OCI-LY3 (cell line): ENCODE measurements around the gene PLEKHO1.
"Not testable (repeated sequence)": the region's sequence is repeated elsewhere in the genome, so short reads cannot be mapped to it uniquely, and the experiment has no call there.

Source experiments
- H2AFZ ChIP-seq: fragments of 200-600, 300-600 bp; shearing (Covaris generic); 2 replicates; pipeline ENCODE4 v1.6.0; 2014; ENCODE audit warnings: antibody characterized with exemption, low read depth, low read length
- H3K27ac ChIP-seq: fragments of 200-600, 300-600 bp; sonication (generic); 2 replicates; pipeline ENCODE4 v1.5.1; 2014; ENCODE audit warnings: mild to moderate bottlenecking, low read length, moderate library complexity, mixed read lengths
- H3K27me3 ChIP-seq: fragments of 200-600, 300-600 bp; sonication (generic); 2 replicates; pipeline ENCODE4 v1.6.1; 2014; ENCODE audit warnings: low read depth, low read length, mixed read lengths
- H3K36me3 ChIP-seq: fragments of 200-600, 300-600 bp; sonication (generic); replicated peaks from 2 replicates; pipeline ENCODE3; 2014; ENCODE audit warnings: low read depth, low read length, mixed read lengths
- H3K4me1 ChIP-seq: fragments of 300-600, 200-600 bp; sonication (generic); 2 replicates; pipeline ENCODE4 v1.6.1; 2014; ENCODE audit warnings: low read length, mixed read lengths
- H3K4me2 ChIP-seq: fragments of 200-600, 300-600 bp; sonication (generic); 2 replicates; pipeline ENCODE4 v1.6.1; 2014; ENCODE audit warnings: low read length, mixed read lengths
- H3K4me3 ChIP-seq: fragments of 300-600, 200-600 bp; sonication (generic); 2 replicates; pipeline ENCODE4 v1.5.1; 2014; ENCODE audit warnings: antibody characterized with exemption, mild to moderate bottlenecking, low read length, moderate library complexity
- H3K79me2 ChIP-seq: fragments of 300-600, 200-600 bp; shearing (Covaris generic); 2 replicates; pipeline ENCODE4 v1.6.1; 2014; ENCODE audit warnings: mild to moderate bottlenecking, low read length, mixed read lengths
- H3K9ac ChIP-seq: fragments of 300-600, 200-600 bp; shearing (Covaris generic); 2 replicates; pipeline ENCODE4 v1.6.0; 2014; ENCODE audit warnings: mild to moderate bottlenecking, low read length, moderate library complexity
- H3K9me3 ChIP-seq: fragments of 200-600, 300-600 bp; shearing (Covaris generic); 2 replicates; pipeline ENCODE4 v1.6.1; 2014; ENCODE audit warnings: low read length, mixed read lengths; ENCODE audit not compliant: insufficient read depth
- H4K20me1 ChIP-seq: fragments of 200-600, 300-600 bp; sonication (generic); 2 replicates; pipeline ENCODE4 v1.6.1; 2016; ENCODE audit warnings: low read length, mixed read lengths; ENCODE audit not compliant: insufficient read depth
- EZH2phosphoT487 ChIP-seq: fragments of 200-600 bp; shearing (Covaris generic); IDR thresholded peaks from 2 replicates; pipeline ENCODE4 v1.6.1; 2018; ENCODE audit warnings: antibody characterized with exemption, mixed run types, low read depth
- TF ChIP-seq, protein P1 (sequence below): fragments of 200-600, 300-600 bp; sonication (generic); IDR thresholded peaks from 2 replicates; pipeline ENCODE4 v1.5.1; 2014; ENCODE audit warnings: antibody characterized with exemption, low read length, low read depth

PLEKHO1 gene

DNA sequence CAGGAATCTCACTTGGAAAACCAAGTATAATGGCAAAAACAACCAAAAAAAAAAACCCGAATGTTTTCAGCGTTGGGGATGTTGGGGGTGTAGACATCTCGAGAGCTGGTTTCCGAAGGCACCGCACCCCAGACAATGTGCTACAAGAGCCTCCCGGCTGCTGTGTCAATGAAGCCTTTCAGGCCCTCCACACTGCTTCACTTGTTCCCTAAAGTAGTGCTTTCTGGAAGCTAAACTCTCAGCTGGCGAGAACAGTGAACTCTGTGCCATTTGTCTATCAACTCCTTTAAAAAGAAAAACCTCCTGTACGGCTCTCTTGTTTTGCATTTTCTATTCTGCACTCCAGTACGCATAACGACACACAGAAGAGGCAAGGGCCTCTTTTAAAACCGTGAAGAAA is 32.5 kb downstream of the PLEKHO1 start:
- Histone ChIP-seq H3K79me2 (no peaks in the 10 kb centered on the region), H2AFZ (no peak overlapping the region), H3K4me2 (no peak overlapping the region), H3K27ac (no peak overlapping the region), H3K9ac (no peak overlapping the region), H3K4me3 (no peak overlapping the region), H3K4me1 (peaks cover 16% of the 10 kb centered on the region), H3K36me3 (no peaks in the 10 kb centered on the region), H4K20me1 (no peaks in the 10 kb centered on the region), H3K27me3 (no peaks in the 10 kb centered on the region), H3K9me3 (no peaks in the 10 kb centered on the region)
- TF ChIP-seq EZH2phosphoT487, result no peak
- TF ChIP-seq, protein P1, sequence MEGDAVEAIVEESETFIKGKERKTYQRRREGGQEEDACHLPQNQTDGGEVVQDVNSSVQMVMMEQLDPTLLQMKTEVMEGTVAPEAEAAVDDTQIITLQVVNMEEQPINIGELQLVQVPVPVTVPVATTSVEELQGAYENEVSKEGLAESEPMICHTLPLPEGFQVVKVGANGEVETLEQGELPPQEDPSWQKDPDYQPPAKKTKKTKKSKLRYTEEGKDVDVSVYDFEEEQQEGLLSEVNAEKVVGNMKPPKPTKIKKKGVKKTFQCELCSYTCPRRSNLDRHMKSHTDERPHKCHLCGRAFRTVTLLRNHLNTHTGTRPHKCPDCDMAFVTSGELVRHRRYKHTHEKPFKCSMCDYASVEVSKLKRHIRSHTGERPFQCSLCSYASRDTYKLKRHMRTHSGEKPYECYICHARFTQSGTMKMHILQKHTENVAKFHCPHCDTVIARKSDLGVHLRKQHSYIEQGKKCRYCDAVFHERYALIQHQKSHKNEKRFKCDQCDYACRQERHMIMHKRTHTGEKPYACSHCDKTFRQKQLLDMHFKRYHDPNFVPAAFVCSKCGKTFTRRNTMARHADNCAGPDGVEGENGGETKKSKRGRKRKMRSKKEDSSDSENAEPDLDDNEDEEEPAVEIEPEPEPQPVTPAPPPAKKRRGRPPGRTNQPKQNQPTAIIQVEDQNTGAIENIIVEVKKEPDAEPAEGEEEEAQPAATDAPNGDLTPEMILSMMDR, result no peak

DNA sequence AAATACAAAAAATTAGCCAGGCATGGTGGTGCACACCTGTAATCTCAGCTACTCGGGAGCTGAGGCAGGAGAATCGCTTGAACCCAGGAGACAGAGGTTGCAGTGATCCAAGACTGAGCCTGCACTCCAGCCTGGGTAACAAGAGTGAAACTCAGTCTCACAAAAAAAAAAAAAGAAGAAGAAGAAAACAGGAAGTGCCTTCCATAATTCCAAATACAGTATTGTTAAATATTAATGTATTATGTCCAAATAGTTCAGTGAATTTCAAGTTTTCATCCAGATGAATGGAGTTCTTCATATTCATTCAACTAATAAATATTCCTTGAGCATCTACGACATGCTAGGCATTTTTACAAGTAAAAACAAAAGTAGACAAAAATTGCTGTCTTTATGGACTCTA is 33.3 kb downstream of the PLEKHO1 start:
- Histone ChIP-seq H3K27ac (no peak overlapping the region), H3K4me1 (peaks cover 24% of the 10 kb centered on the region), H3K9me3 (no peaks in the 10 kb centered on the region)

DNA sequence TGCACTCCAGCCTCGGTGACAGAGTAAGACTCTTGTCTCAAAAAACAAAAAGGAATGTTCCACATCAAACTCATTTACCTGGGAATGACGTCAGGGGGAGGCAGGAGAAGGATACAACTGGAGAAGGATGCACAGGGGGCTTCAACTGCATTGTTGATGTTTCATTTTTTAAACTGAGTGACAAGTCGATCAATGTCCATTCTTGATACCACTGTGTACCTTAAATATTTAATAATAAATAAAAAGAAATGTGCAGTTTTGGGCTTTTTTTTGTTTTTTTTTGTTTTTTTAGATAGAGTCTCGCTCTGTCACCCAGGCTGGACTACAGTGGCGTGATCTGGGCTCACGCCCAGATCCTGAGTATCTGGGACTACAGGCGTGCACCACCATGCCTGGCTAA is 35.8 kb downstream of the PLEKHO1 start:
- no peak overlapping the region for H3K4me2 ChIP-seq
- no peaks in the 10 kb centered on the region for H3K9me3 ChIP-seq
- H4K20me1 ChIP-seq, result no peaks in the 10 kb centered on the region
- H3K27me3 ChIP-seq, result peaks cover 11% of the 10 kb centered on the region; the same call in 1 of the 2 replicates
- TF ChIP-seq, protein P1, result no peak
- TF ChIP-seq EZH2phosphoT487, result no peak
- peaks cover 24% of the 10 kb centered on the region for H3K4me1 ChIP-seq
- H3K36me3 ChIP-seq, result no peaks in the 10 kb centered on the region
- no peak overlapping the region for H3K9ac ChIP-seq
- H2AFZ ChIP-seq, result no peak overlapping the region
- H3K4me3 ChIP-seq, result no peak overlapping the region
- no peak overlapping the region for H3K27ac ChIP-seq
- no peaks in the 10 kb centered on the region for H3K79me2 ChIP-seq

More for the DNA sequence above, 33.3 kb downstream of the PLEKHO1 start:
- Histone ChIP-seq H3K27me3 (peaks cover 7% of the 10 kb centered on the region; the same call in 1 of the 2 replicates), H2AFZ (no peak overlapping the region), H3K9ac (no peak overlapping the region), H3K79me2 (no peaks in the 10 kb centered on the region), H3K36me3 (no peaks in the 10 kb centered on the region), H3K4me3 (no peak overlapping the region), H4K20me1 (no peaks in the 10 kb centered on the region), H3K4me2 (no peak overlapping the region)
- TF ChIP-seq EZH2phosphoT487, result no peak
- TF ChIP-seq, protein P1, result no peak

DNA sequence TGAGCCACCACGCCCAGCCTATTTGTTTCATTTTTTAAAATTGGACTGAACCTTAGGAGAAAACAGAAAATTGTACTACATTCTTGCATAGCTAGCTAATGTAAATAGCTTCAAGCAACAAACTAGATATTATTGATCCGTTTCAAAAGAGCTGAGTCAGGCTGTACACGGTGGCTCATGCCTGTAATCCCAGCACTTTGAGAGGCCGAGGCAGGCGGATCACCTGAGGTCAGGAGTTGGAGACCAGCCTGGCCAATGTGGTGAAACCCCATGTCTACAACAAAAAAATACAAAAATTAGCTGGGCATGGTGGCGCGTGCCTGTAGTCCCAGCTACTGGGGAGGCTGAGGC is 36.7 kb downstream of the PLEKHO1 start:
- H3K36me3 ChIP-seq, H3K79me2 ChIP-seq, H3K27ac ChIP-seq, H2AFZ ChIP-seq, H3K9ac ChIP-seq, H3K4me2 ChIP-seq, H3K4me3 ChIP-seq, H3K9me3 ChIP-seq, H4K20me1 ChIP-seq: not testable (repeated sequence)
- H3K4me1 ChIP-seq, result peaks cover 24% of the 10 kb centered on the region
- peaks cover 11% of the 10 kb centered on the region; the same call in 1 of the 2 replicates for H3K27me3 ChIP-seq
